ENCODE results near the gene PRKCZ. TPM values are rescaled to one million over a fixed set of nuclear protein-coding genes. Genes with fewer than 3 reads are reported as not detected.
A peak's percentile ranks its signal among the peaks of the same experiment; 100 is the strongest.

Gene PRKCZ
- total RNA-seq, 2 donors from 2014 or later = 11.8 to 22.4 TPM

DNA sequence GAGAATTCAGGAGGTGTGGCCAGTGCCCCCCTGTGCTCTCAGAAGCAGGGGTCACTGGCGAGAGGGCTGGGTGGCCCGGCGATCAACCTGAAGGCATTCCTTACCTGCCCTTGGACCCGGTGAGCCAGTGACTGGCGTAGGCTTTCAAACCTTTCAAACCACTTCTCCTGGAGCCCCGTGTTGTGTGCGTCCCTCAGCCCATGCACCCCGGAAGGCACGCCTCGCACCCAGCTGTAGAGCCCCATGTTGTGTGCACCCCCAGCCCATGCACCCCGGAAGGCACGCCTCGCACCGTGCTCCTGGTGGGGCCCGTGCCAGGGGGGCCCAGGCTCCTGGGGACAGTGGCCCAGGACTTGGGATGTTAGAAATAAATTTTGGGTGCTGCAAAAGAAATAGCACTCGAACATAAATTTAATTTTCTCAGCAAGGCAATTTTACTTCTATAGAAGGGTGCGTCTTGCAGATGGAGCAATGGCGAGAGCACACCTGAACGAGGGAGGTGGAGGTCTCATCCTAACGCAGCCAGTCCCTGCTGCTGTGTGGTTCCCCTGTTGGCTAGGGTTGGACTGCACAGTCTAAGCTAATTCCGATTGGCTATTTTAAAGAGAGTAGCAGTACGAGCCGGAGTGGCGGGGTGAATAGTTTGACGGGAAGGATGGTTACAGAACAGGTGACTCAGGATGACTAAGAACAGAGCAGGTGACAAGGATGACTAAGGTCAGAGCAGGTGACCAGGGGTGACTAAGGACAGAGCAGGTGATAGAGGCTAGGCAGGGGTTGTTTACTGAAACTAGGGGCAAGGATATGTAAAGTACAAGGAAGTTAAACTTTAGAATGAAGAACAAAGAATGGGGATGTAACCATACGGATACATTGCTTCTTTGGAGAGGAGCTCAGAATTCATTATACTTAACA is 47.4 kb downstream of the PRKCZ start:
- Mint-ChIP-seq H3K36me3 (peaks cover 6 to 16% of the 10 kb centered on the region in 2 donors), H3K27ac (no peak overlapping the region), H3K9me3 (peaks cover 0 to 6% of the 10 kb centered on the region in 2 donors)
- DNase-seq (ENCODE audit: low spot score in 2 of 2) (no peak), ATAC-seq (peak in 1 of 2 donors; percentile 56)

- DNase-seq (ENCODE audit: low spot score in 2 of 2) = no peak
- peak in 1 of 2 donors; percentile 22 for ATAC-seq
- Mint-ChIP-seq H3K9me3 (peaks cover 0 to 6% of the 10 kb centered on the region in 2 donors), H3K27ac (peak overlapping the region in 1 of 2 donors; percentile 69), H3K36me3 (peaks cover 6 to 16% of the 10 kb centered on the region in 2 donors)
Observed at GRCh38 chr1:2098301-2098698, 48.1 kb downstream of the PRKCZ start.

DNA sequence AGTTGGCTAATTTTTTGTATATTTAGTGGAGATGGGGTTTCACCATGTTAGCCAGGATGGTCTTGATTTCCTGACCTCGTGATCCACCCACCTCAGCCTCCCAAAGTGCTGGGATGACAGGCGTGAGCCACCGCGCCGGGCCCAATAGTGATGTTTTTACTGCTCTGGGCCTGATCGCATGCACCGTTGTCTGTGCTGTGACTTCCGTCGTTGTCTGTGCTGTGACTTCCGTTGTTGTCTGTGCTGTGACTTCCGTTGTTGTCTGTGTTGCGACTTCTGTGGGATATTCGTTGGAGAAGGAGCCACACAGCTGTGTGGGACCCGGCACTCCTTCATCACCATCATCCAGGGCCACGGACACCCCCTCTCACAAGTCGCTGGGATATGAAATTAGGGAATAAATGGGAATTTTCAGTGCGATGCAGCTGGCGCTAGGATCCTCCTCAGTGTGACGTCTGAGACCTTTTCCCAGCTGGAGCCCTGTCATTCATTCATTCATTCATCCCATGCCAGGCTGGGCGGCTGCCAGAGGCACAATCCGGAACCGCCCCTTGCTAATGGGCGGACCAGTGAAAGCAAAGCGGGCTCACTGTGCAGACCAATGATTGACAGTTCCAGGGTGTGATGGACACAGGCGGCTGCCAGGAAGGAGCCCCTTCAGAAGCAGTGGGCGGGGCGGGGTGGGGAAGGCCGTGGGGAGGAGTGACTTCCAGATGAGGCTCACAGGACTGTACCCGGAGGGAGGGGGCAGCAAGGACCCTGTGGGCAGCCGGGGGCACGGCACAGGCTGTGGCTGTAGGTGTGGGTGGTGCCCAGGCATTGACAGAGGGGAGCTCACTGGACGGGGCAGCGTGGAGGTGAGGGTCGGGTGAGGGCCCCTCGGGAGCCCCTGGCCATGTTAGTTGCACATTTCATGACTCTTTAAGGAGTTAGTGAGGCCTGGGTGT is 48.9 kb downstream of the PRKCZ start:
- Mint-ChIP-seq H3K27ac (peak overlapping the region in 1 of 2 donors; percentile 61), H3K36me3 (peaks cover 6 to 16% of the 10 kb centered on the region in 2 donors)
- no peak for ATAC-seq

DNA sequence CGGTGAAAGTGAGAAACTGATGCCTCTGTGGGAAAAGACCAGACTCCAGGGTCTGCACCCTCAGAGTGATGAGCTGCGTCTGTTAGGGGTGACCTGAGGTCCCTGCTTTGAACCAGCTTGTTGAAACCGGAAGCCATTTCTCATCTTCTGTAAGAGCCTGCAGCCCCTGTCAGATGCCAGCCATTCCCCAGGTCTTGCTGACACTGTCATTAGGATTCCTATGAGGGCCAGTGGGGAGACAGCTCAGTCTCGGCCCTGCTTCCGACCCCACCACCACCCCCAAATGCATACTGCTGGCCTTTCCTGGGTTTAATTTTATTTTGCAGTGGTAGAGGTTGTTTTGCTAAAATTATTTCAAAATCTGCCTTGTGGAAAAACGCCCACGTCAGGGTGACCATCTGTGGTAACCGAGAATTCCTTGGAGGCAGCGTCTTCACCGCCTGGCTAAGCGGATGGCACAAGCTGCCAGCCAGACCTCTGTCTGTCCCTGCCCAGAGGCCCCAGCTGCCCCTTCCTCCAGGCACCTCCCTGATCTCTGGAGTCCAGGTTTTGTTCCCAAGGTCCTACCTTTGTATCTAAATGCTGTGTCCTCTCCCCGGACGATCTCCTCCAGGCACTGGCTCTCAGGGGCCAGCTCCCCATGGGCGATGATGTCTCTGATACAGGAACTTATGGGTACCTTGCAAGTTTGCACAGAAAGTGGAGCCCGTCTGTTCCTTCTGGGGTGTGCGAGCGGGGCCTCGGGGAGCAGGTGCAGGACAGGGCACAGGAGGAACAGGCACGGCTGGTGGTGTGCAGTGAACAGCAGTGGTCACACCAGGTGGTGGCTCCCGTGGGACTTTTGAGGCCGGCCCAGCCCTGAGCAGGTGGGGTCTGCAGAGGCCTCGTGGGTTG is 49.9 kb downstream of the PRKCZ start:
- Mint-ChIP-seq H3K36me3 (peaks cover 6 to 16% of the 10 kb centered on the region in 2 donors), H3K27ac (peak overlapping the region in 1 of 2 donors; percentile 77), H3K9me3 (peaks cover 0 to 6% of the 10 kb centered on the region in 2 donors)
- ATAC-seq (no peak), DNase-seq (ENCODE audit: low spot score in 2 of 2) (no peak)

More for the DNA sequence above, 48.9 kb downstream of the PRKCZ start:
- no peak for DNase-seq (ENCODE audit: low spot score in 2 of 2)
- peaks cover 0 to 6% of the 10 kb centered on the region in 2 donors for H3K9me3 Mint-ChIP-seq

- DNase-seq (ENCODE audit: low spot score in 2 of 2) = no peak
- H3K27ac Mint-ChIP-seq = no peak overlapping the region
- ATAC-seq = no peak
Observed at GRCh38 chr1:2100780-2101108, 50.5 kb downstream of the PRKCZ start.

DNA sequence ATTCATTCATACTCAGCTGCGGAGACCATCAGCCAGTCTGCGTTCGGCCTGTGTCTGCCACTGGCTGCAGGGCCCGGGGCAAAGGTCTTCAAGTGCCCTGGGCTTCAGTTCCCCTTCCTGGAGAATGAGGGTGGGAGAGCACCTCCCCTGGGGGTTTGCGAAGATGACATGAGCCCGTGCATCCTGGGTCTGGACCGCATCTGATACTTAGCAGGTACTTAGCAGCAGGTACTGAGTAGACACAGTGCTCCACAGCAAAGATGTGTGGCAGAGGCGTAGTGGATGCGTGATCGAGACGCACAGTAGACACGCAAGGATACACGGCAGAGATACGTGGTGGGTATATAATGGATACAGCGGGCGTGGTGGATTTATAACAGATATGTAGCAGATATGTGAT is 51.3 kb downstream of the PRKCZ start:
- Mint-ChIP-seq H3K27ac (peak overlapping the region in 1 of 2 donors; percentile 39), H3K36me3 (peaks cover 6 to 16% of the 10 kb centered on the region in 2 donors), H3K9me3 (peaks cover 0 to 6% of the 10 kb centered on the region in 2 donors)
- no peak for DNase-seq (ENCODE audit: low spot score in 2 of 2)
- no peak for ATAC-seq

More at GRCh38 chr1:2100780-2101108, 50.5 kb downstream of the PRKCZ start:
- peaks cover 6 to 16% of the 10 kb centered on the region in 2 donors for H3K36me3 Mint-ChIP-seq
- H3K9me3 Mint-ChIP-seq = peaks cover 0 to 6% of the 10 kb centered on the region in 2 donors

DNA sequence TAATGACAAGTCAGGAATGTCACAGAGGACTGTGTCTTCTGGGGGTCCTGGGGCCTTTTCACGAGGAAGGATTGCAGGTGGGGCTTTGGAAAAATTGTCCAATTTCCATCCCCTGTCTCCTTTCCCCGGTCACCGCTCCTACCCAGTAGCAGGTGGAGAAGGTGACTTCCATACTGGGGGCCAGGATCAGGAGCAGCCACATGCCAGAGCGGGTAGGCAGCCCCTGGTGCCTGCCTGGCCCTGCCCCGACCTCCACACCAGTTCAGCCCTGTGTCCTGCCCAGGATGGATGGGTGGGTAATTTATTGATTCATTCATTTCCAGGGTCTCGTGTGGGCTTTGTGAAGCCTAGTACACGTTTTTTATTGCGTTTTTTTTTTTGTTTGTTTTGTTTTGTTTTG is 51.7 kb downstream of the PRKCZ start:
- no peak for ATAC-seq
- Mint-ChIP-seq H3K36me3 (peaks cover 6 to 16% of the 10 kb centered on the region in 2 donors), H3K9me3 (peaks cover 0 to 6% of the 10 kb centered on the region in 2 donors)

GRCh38 chr1:2102753-2103152 is 52.5 kb downstream of the PRKCZ start:
- H3K27ac Mint-ChIP-seq = no peak overlapping the region
- DNase-seq (ENCODE audit: low spot score in 2 of 2) = no peak
- H3K9me3 Mint-ChIP-seq = peaks cover 0 to 4% of the 10 kb centered on the region in 2 donors
- ATAC-seq = no peak
- H3K36me3 Mint-ChIP-seq = peaks cover 4 to 9% of the 10 kb centered on the region in 2 donors

More for the DNA sequence above, 51.7 kb downstream of the PRKCZ start:
- no peak overlapping the region for H3K27ac Mint-ChIP-seq
- DNase-seq (ENCODE audit: low spot score in 2 of 2) = no peak

GRCh38 chr1:2103266-2103900 is 53.2 kb downstream of the PRKCZ start:
- no peak for ATAC-seq
- Mint-ChIP-seq H3K36me3 (peaks cover 0 to 3% of the 10 kb centered on the region in 2 donors), H3K9me3 (no peaks in the 10 kb centered on the region), H3K27ac (peak overlapping the region in 1 of 2 donors; percentile 90)
- DNase-seq (ENCODE audit: low spot score in 2 of 2) = no peak

- Mint-ChIP-seq H3K27ac (peak overlapping the region; percentile 44 to 90), H3K9me3 (no peaks in the 10 kb centered on the region), H3K36me3 (no peaks in the 10 kb centered on the region)
- DNase-seq (ENCODE audit: low spot score in 2 of 2) (no peak), ATAC-seq (no peak)
Observed at GRCh38 chr1:2103901-2104590, 53.8 kb downstream of the PRKCZ start.

DNA sequence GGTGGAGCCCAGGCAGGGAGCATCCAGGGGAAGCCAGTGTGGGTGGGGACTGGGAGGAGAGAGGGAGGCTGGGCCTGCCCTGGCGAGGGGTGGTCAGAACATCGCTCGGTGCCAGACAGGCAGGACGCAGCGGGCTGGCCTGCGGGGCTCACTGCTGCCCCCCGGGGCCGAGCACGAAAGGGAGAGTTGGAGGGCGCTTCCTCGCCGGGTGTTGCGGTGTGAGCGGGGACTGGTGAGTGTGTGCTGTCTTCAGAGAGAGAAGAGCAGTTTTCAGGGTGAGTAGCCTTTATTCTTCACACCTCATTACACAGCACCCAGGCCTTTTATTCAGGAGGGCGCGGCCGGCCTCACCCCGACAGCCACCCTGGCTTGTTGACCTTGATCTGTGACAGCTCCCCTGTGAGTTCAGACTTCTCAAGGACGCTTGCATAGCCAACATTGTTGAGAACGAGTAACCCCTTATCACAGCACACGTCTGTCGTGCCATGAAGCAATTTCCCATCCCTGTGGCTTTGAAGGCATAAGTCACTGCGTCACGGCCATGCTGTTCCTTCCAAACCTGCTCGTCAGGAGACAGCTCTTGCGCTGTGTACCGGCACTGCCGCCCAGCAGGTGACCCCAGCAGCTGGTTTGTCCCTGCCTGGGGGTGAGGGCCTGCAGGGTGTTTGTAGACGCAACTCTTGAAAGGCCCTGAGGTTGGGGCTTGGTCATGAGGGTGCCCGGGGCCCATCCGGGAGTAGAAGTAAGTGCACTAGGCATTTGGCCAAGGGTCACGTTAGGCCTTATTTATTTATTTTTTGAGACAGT is 54.6 kb downstream of the PRKCZ start:
- no peak for ATAC-seq
- peak overlapping the region in 1 of 2 donors; percentile 44 for H3K27ac Mint-ChIP-seq

DNA sequence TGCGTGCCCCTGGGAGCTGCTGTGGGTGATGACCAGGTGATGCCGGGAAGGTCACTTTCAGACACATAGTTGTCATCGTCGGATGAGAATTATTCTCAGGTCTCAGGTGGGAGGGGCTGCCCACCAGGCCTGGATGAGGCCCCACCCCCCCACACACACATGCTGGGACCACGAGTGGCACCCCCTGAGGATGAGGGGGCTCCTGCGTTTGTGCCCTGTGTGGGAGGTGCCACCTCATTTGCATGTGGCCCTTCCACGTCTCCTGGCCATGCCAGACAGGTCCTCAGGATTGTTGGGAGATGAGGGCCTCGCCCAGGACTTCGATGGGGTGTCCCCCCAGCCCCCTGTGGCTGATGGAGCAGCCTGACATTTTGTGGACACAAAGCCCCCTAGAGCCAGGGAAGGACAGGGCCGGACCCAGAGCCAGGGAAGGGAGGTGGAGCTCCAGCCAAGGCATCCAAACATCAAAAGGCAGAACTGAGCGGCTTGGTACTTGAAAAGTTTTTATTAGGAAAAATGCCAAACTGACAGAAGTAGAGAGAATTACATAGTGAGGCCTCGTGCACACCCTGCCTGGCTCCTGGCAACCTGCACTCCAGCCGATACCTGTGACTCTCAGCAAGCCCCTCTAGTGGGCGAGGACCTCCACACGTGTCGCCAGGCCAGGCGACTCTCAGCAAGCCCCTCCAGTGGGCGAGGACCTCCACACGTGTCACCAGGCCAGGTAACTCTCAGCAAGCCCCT is 55.7 kb downstream of the PRKCZ start:
- Mint-ChIP-seq H3K9me3 (no peaks in the 10 kb centered on the region), H3K36me3 (no peaks in the 10 kb centered on the region), H3K27ac (peak overlapping the region in 1 of 2 donors; percentile 44)
- ATAC-seq (no peak), DNase-seq (ENCODE audit: low spot score in 2 of 2) (no peak)

More for the DNA sequence above, 54.6 kb downstream of the PRKCZ start:
- no peak for DNase-seq (ENCODE audit: low spot score in 2 of 2)
- no peaks in the 10 kb centered on the region for H3K9me3 Mint-ChIP-seq
- no peaks in the 10 kb centered on the region for H3K36me3 Mint-ChIP-seq

DNA sequence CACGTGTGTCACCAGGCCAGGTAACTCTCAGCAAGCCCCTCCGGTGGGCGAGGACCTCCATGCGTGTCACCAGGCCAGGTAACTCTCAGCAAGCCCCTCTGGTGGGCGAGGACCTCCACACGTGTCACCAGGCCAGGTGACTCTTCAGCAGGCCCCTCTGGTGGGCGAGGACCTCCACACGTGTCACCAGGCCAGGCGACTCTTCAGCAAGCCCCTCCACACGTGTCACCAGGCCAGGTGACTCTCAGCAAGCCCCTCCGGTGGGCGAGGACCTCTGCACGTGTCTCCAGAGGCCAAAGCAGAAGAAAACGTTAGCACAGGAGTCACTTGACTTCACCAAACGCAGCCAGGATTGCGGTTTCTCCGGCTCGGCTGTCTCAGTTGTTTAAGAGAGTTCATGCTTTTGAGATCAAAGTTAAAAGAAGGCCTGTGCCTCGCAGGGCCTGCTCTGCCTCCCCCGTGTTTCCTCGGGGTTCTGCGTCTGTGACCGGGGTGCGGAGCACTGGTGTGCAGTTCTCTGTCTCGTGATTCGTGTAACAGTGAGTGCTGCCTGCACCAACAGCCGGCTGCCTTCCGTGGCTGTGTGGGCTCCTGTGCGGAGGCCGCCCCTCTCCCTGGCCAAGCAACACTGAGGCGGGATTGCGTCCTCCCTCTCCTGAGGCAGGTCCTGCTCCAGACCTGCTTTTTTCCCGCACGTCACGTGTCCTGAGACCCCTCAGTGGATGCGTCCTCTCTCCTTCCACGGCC is 56.6 kb downstream of the PRKCZ start:
- peak overlapping the region in 1 of 2 donors; percentile 55 for H3K27ac Mint-ChIP-seq
- no peak for DNase-seq (ENCODE audit: low spot score in 2 of 2)
- H3K36me3 Mint-ChIP-seq = no peaks in the 10 kb centered on the region
- ATAC-seq = no peak
- H3K9me3 Mint-ChIP-seq = no peaks in the 10 kb centered on the region
